ENCODE results near the gene MAP2K2.

The MAP2K2 gene

DNA sequence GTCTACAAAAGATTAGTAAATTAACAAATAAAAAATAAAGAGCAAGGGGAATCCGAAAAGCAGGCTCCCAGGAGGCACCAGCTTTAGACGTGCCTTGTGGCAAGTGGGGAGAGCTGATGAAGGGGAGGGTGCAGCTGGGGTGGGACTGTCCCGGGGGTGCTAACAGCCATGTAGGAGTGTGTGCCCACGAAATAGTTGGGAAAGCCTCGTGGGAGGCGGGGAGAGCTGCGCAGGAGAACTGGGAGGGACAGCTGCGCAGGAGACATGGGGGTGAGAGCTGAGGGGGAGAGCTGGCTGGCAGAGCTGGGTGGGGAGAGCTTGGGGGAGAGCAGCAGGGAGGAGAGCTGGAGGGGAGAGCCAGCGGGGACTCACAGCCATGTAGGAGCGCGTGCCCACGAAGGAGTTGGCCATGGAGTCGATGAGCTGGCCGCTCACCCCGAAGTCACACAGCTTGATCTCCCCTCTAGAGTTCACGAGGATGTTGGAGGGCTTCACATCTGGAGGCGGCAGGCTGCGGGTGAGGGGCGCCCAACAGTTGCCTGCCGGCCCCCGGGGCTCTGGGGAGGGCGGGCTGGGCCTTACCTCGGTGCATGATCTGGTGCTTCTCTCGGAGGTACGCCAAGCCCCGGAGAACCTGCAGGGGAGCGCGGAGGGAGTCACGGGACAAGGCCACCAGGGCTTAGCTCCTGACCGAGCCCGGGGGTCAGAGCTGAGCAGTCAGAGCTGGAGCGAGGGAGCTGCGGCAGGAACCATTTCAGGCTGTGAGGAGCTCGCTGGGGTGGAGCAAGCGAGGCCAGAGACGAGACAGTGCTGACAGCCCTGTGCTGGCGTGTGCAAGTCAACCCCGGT, 23.1 kb downstream of the MAP2K2 start:
- POLR2A ChIA-PET (ENCODE audit: low non-redundant PET): no interaction called here
- no peak for DNase-seq (ENCODE audit: low spot score)
- CTCF ChIA-PET: no interaction called here
- TF ChIP-seq, protein P1, sequence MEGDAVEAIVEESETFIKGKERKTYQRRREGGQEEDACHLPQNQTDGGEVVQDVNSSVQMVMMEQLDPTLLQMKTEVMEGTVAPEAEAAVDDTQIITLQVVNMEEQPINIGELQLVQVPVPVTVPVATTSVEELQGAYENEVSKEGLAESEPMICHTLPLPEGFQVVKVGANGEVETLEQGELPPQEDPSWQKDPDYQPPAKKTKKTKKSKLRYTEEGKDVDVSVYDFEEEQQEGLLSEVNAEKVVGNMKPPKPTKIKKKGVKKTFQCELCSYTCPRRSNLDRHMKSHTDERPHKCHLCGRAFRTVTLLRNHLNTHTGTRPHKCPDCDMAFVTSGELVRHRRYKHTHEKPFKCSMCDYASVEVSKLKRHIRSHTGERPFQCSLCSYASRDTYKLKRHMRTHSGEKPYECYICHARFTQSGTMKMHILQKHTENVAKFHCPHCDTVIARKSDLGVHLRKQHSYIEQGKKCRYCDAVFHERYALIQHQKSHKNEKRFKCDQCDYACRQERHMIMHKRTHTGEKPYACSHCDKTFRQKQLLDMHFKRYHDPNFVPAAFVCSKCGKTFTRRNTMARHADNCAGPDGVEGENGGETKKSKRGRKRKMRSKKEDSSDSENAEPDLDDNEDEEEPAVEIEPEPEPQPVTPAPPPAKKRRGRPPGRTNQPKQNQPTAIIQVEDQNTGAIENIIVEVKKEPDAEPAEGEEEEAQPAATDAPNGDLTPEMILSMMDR (conservative IDR thresholded peaks at IDR 0.05; ENCODE audit: low read depth): no peak
- peak overlapping the region; percentile 13; the same call in 1 of the 2 replicates for H3K27ac ChIP-seq

DNA sequence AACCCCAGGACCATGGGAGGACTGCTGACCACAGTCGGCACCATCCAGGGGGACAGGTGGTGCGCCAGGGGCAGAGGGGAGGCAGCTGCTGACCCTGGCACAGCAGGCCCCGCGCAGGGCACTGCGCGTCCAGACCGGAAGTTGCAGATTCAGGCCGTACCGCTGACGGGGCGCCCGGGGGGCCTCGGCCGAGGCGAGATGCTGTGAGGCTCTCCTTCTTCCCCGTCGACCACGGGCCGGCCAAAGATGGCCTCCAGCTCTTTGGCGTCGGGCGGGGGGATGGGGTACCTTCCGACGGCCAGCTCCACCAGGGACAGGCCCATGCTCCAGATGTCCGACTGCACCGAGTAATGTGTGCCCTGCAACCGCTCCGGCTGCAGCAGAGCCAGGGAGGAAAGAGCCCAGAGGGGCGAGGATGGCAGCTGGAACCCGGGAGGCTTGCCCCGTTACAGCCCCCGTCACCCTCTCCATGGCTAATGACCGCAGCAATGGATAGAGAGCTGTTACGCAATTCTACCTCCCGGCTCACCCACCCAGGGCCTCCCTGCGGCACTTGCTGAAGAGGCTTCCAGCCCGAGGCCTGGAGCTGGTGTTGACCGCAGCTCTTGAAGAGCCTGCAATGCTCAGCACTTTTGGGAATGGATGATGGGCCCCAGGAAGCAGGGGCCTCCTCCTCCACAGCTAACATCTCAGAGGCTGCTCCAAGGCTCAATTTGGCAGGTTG, 24.7 kb downstream of the MAP2K2 start:
- POLR2A ChIA-PET (ENCODE audit: low non-redundant PET): no interaction called here
- H3K27ac ChIP-seq: peak overlapping the region; percentile 68
- TF ChIP-seq, protein P1 (conservative IDR thresholded peaks at IDR 0.05; ENCODE audit: low read depth): no peak
- CTCF ChIA-PET: no interaction called here
- DNase-seq (ENCODE audit: low spot score): no peak

GRCh38 chr19:4098493-4098892, 25.4 kb downstream of the MAP2K2 start:
- ChIA-PET CTCF (interaction anchor here (0.7 kb wide), 1 partner anchor 79 kb away, joined by 9 read pairs; no protein-coding TSS in a partner anchor), POLR2A (ENCODE audit: low non-redundant PET) (no interaction called here)
- DNase-seq (ENCODE audit: low spot score): no peak
- TF ChIP-seq, protein P1 (conservative IDR thresholded peaks at IDR 0.05; ENCODE audit: low read depth): no peak
- peak overlapping the region; percentile 68 for H3K27ac ChIP-seq

DNA sequence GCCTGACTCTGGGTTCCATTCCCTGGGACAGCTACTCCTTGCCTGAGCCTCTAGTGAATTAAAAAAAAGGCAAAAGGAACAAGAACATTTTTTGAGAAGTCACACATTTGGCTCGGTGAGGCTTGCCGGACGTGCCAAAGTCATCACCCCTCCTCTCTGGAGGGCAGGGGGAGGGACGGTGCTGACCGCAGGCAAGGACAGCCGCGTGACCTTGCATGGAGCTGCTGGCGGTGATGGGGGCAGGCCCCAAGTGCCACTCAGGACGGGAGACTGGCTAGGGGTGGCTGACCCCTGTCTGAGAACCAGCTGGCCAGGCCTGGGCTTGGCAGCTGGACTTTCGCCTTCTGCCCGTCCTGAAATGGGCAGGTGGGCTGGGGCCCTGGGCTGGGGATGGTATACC, 26.4 kb downstream of the MAP2K2 start:
- TF ChIP-seq, protein P1 (conservative IDR thresholded peaks at IDR 0.05; ENCODE audit: low read depth): no peak
- peak overlapping the region; percentile 68 for H3K27ac ChIP-seq
- ChIA-PET POLR2A (ENCODE audit: low non-redundant PET) (no interaction called here), CTCF (interaction anchor here (0.6 kb wide), 1 partner anchor 19 kb away, joined by 3 read pairs; no protein-coding TSS in a partner anchor)
- no peak for DNase-seq (ENCODE audit: low spot score)

DNA sequence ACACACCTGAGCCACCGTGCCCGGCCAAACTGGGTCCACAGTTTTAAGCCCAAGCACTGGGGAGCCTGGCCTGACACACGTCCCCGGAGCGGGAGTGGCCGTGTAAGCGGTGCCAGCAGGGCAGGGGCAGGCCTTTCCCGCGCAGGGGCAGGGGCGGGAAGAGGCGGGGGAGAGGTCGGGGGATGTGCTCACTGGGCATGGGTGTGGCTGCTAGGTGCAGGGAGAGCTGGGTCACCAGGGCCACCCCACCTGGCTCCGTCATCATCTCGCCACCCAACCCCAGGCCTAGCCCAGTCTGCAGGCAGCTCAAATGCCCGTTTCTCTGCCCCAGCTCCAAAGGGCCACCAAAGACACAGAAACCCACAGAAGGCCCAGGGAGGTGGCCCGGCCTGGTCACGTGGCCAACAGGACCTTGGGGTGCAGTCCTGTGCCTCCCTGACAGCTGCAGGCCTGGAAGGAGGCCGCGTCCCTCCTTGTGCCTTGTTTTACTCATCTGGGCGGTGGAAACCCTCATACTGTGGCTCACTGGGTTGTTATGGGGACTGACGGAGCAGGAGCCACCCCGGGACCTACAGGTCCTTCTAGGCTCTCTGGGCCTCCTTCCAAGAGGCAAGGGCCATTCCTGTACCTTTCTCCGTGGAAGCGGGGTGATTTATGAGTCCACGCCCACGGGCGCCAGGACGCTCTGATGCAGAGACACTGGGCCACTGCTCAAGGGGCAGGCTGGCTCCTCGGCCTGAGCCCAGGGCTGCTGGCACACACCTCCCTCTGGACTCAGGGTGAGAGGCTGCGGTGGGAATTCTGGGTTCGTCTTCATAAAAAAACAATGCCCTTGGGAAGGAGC, 27.7 kb downstream of the MAP2K2 start:
- H3K27ac ChIP-seq: peak overlapping the region; percentile 68
- TF ChIP-seq, protein P1 (conservative IDR thresholded peaks at IDR 0.05; ENCODE audit: low read depth): no peak
- POLR2A ChIA-PET (ENCODE audit: low non-redundant PET): no interaction called here
- CTCF ChIA-PET: interaction anchor here (0.6 kb wide), 1 partner anchor 150 kb away, joined by 3 read pairs; no protein-coding TSS in a partner anchor
- DNase-seq (ENCODE audit: low spot score): no peak

DNA sequence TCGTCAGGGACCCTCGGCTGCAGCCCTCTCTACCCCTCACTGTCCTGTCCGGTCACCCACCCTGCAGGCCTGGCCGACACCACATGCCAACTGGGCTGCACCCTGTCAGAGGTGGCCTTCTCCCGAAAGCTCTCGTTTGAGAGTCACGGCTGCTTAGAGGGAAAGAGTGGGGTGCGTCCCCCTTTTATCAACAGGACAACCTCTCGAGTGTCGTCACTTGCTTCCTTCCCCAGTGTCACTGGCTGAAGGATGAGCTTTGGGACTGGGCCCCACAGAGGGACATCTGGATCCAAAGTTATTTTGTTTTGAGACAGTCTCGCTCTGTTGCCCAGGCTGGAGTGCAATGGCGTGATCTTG, 28.5 kb downstream of the MAP2K2 start:
- ChIA-PET CTCF (interaction anchor here (0.6 to 0.8 kb wide), 3 partner anchors 50 to 150 kb away, joined by 3 read pairs; no protein-coding TSS in a partner anchor), POLR2A (ENCODE audit: low non-redundant PET) (no interaction called here)
- TF ChIP-seq, protein P1 (conservative IDR thresholded peaks at IDR 0.05; ENCODE audit: low read depth): no peak
- DNase-seq (ENCODE audit: low spot score): no peak
- H3K27ac ChIP-seq: peak overlapping the region; percentile 68

All from RWPE1 (cell line).